ENCODE measurements around the gene SOX5. TPM values are rescaled to one million over a fixed set of nuclear protein-coding genes. Genes with fewer than 3 reads are reported as not detected.

SOX5 gene
- total RNA-seq, 1 experiment from 2014 or later = 3.1 TPM

GRCh38 chr12:23742574-23742973 lies 206.9 kb downstream of the SOX5 start:
- Mint-ChIP-seq H3K4me1 (peaks cover 9 to 15% of the 10 kb centered on the region in 2 experiments), H3K27ac (no peak overlapping the region), H3K36me3 (ENCODE audit: insufficient read depth in 1 of 3, low read depth in 3 of 3) (peaks cover 0 to 9% (median 0%) of the 10 kb centered on the region in 3 experiments; a peak in 2 of 7 replicates), H3K4me3 (no peak overlapping the region), H3K9me3 (no peaks in the 10 kb centered on the region; a peak in 1 of 5 replicates), H3K27me3 (ENCODE audit: low read depth) (no peaks in the 10 kb centered on the region)
- Histone ChIP-seq H2BK5ac (ENCODE audit: insufficient read length, low read length) (no peak overlapping the region), H4K8ac (replicated peaks; ENCODE audit: insufficient read length, low read depth, low read length) (no peak overlapping the region), H3K79me2 (ENCODE audit: insufficient read depth, low read length) (no peaks in the 10 kb centered on the region), H2BK120ac (ENCODE audit: low read depth, low read length, poor library complexity, severe bottlenecking) (no peak overlapping the region), H3K18ac (ENCODE audit: insufficient read length, low read depth, low read length) (no peak overlapping the region), H3K23ac (ENCODE audit: insufficient read length, low read depth, low read length) (no peak overlapping the region), H3K9ac (ENCODE audit: extremely low read depth, insufficient read length, low read length) (no peak overlapping the region), H2BK15ac (ENCODE audit: low read depth, low read length) (no peak overlapping the region), H3K56ac (ENCODE audit: insufficient read length, low read depth, low read length) (no peak overlapping the region), H3K23me2 (ENCODE audit: insufficient read length, low read depth, low read length, poor library complexity, severe bottlenecking) (no peaks in the 10 kb centered on the region), H2AFZ (ENCODE audit: low read length) (no peak overlapping the region), H3K4me1 (ENCODE audit: insufficient read depth, low read length) (peaks cover 5% of the 10 kb centered on the region; the same call in 1 of the 2 replicates), H2BK12ac (ENCODE audit: insufficient read length, low read depth, low read length) (no peak overlapping the region), H3K79me1 (ENCODE audit: insufficient read depth, low read depth, low read length, poor library complexity, severe bottlenecking) (no peaks in the 10 kb centered on the region), H3K4ac (ENCODE audit: low read depth, low read length) (no peak overlapping the region), H3K4me2 (ENCODE audit: insufficient read depth, insufficient read length, low read length) (no peak overlapping the region), H2BK20ac (ENCODE audit: low read depth, low read length, poor library complexity, severe bottlenecking) (no peak overlapping the region), H3K27me3 (ENCODE audit: insufficient read depth, low read length) (no peaks in the 10 kb centered on the region; the same call in 1 of the 2 replicates), H3K14ac (ENCODE audit: insufficient read depth, low read length) (no peak overlapping the region), H4K91ac (ENCODE audit: insufficient read length, low read depth, low read length) (no peak overlapping the region), H2AK5ac (ENCODE audit: insufficient read length, low read length) (no peak overlapping the region), H3K9me3 (ENCODE audit: control insufficient read depth, low read depth, low read length) (no peaks in the 10 kb centered on the region), H4K5ac (ENCODE audit: insufficient read length, low read depth, low read length) (no peak overlapping the region), H4K20me1 (ENCODE audit: control insufficient read depth, insufficient read depth, insufficient read length) (no peaks in the 10 kb centered on the region), H3T11ph (ENCODE audit: low read length) (no peak overlapping the region), H3K27ac (ENCODE audit: insufficient read length, low read depth, low read length) (no peak overlapping the region)
- DNase-seq = no peak
- WGBS (ENCODE audit: extremely low coverage, insufficient read length, low lambda C conversion rate) = no CpG with 5 or more reads among the region's 3 CpGs
- TF ChIP-seq, protein P1, sequence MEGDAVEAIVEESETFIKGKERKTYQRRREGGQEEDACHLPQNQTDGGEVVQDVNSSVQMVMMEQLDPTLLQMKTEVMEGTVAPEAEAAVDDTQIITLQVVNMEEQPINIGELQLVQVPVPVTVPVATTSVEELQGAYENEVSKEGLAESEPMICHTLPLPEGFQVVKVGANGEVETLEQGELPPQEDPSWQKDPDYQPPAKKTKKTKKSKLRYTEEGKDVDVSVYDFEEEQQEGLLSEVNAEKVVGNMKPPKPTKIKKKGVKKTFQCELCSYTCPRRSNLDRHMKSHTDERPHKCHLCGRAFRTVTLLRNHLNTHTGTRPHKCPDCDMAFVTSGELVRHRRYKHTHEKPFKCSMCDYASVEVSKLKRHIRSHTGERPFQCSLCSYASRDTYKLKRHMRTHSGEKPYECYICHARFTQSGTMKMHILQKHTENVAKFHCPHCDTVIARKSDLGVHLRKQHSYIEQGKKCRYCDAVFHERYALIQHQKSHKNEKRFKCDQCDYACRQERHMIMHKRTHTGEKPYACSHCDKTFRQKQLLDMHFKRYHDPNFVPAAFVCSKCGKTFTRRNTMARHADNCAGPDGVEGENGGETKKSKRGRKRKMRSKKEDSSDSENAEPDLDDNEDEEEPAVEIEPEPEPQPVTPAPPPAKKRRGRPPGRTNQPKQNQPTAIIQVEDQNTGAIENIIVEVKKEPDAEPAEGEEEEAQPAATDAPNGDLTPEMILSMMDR (conservative IDR thresholded peaks at IDR 0.05) = no peak

Data from H9 (cell line).